AG04450 (cell line): ENCODE data around the gene IL27RA. TPM values are rescaled to one million over a fixed set of nuclear protein-coding genes. Genes with fewer than 3 reads are reported as not detected.

Source experiments
- CTCF ChIA-PET: fragments of 300-600, 350-600 bp; formaldehyde crosslinking; extraction: SDS; loops from one replicate; lab custom pipeline; 2022; ENCODE audit warnings: antibody characterized with exemption, inconsistent platforms; lab: Charles Lee
- POLR2A ChIA-PET: fragments of 350-600 bp; formaldehyde crosslinking; extraction: SDS; loops from one replicate; lab custom pipeline; 2021; ENCODE audit warnings: antibody characterized with exemption, inconsistent platforms; lab: Yijun Ruan, JAX
- DNase-seq: peaks from one replicate; pipeline ENCODE4 v3.0.0-alpha.2; 2011; ENCODE audit warnings: low read depth, low spot score
- H3K27ac ChIP-seq: one replicate; pipeline ENCODE4 v1.5.1; 2012; ENCODE audit warnings: low read depth, low read length, control low read depth
- H3K27me3 ChIP-seq: one replicate; pipeline ENCODE4 v1.6.0; 2012; ENCODE audit warnings: low read length; ENCODE audit not compliant: control insufficient read depth, insufficient read depth
- H3K4me3 ChIP-seq: 2 replicates; pipeline ENCODE4 v1.5.1; 2011; ENCODE audit warnings: mild to moderate bottlenecking, low read depth, low read length, control low read depth
- H3K9me3 ChIP-seq: 2 replicates; pipeline ENCODE4 v1.5.1; 2012; ENCODE audit warnings: low read length; ENCODE audit not compliant: control insufficient read depth, insufficient read depth
- polyA plus RNA-seq: library from polyadenylated mRNA; depleted of rRNA; stranded (reverse); fragments of >200 nt; gene quantifications from 2 replicates; pipeline ENCODE4 v1.2.3, GENCODE V29; 2011
- TF ChIP-seq, protein P1 (sequence below): IDR thresholded peaks from 2 replicates; pipeline ENCODE4 v1.5.1; 2011; ENCODE audit warnings: low read depth, low read length, control low read depth, inconsistent platforms

Gene IL27RA
- polyA plus RNA-seq, 1 experiment: 4.5 TPM

DNA sequence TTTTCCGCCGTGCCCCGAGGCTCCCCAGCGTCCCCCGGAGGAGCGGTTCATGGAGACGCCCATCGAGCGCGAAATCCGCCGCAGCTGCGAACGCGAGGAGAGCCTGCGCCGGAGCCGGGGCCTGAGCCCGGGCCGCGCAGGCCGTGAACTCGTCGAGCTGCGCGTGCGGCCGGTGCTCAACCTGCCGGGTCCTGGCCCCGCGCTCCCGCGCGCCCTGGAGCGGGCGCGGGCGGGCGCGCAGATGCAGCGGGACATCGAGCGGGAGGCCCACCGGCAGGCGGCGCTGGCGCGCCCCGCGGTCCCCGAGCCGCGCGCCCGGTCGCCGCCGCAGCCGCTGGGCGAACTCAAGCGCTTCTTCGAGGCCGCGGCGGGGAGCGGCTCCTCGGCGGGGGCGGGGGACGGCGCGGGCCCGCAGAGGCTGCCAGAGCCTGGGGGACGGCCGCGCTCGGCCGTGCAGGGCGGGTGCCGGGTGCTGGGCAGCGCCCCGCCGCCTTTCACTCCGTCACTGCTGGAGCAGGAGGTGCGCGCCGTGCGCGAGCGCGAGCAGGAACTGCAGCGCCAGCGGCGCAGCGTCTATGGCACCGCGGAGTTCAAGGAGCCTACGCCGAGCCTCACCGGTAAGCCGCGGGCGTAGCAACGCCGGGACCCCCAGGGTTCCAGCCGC, 41.8 kb downstream of the IL27RA start:
- ChIA-PET POLR2A (interaction anchor here (0.6 kb wide), 1 partner anchor 8 kb away, joined by 3 read pairs; no protein-coding TSS in a partner anchor), CTCF (interaction anchor here (0.6 to 6.4 kb wide), 7 partner anchors 13 to 275 kb away, joined by 3 to 68 read pairs (median 4); partner anchors contain the start of gene PALM3)
- no peak overlapping the region for H3K27ac ChIP-seq

DNA sequence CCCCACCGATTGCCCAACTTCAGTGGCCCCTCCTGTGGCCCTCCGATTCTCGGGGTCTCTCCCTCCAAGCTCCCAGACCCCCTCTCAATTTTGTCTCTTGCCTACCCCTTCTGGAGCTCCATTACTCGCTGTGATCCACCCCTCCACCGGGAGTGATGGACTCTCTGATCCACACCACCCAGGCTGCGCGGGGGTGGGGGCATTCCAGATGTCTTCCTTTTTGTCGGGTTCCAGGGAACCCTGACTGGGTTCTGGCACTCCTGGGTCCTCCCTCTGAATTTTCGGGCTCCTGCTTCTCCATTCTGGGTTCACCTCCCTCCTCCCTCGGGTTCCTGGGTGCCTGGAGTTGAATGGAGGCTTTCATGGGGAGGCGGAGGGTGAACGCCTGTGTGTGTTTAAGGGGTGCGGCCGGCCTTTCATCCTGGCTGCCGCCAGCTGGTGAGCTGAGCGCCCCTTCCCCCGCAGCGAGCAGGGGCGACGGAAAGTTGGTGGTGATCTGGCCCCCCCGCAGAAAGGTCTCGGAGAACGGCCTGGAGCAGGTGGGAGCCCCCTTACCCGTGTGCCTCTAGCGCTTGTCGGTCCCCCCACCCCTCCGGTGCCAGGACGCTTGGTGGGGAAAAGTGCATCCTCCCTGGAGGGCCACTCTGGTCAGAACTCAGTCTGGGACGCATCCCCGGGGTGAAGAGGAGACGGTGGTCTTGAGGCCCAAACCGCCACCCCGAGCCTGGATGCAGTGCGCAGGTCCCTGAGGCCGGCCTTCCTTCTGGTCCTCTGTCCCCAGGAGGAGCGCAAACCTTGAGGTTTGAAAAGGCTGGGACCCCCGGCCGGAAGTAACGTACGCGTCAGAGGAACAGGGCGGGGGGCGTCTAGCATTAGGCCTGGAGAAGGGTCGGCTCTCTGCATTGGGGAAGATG, 42.6 kb downstream of the IL27RA start:
- peak overlapping the region; percentile 74 for H3K4me3 ChIP-seq
- DNase-seq: no peak
- no peaks in the 10 kb centered on the region for H3K27me3 ChIP-seq
- ChIA-PET CTCF (interaction anchor here (0.6 to 6.4 kb wide), 5 partner anchors 14 to 274 kb away, joined by 3 to 68 read pairs (median 4); partner anchors contain the start of gene PALM3), POLR2A (interaction anchor here (0.6 kb wide), 1 partner anchor 68 kb away, joined by 3 read pairs; the partner anchor contains the start of gene RFX1)
- TF ChIP-seq, protein P1, sequence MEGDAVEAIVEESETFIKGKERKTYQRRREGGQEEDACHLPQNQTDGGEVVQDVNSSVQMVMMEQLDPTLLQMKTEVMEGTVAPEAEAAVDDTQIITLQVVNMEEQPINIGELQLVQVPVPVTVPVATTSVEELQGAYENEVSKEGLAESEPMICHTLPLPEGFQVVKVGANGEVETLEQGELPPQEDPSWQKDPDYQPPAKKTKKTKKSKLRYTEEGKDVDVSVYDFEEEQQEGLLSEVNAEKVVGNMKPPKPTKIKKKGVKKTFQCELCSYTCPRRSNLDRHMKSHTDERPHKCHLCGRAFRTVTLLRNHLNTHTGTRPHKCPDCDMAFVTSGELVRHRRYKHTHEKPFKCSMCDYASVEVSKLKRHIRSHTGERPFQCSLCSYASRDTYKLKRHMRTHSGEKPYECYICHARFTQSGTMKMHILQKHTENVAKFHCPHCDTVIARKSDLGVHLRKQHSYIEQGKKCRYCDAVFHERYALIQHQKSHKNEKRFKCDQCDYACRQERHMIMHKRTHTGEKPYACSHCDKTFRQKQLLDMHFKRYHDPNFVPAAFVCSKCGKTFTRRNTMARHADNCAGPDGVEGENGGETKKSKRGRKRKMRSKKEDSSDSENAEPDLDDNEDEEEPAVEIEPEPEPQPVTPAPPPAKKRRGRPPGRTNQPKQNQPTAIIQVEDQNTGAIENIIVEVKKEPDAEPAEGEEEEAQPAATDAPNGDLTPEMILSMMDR: 0 out of 2 replicates have a peak, but pooled peaks have one; percentile 7
- H3K27ac ChIP-seq: no peak overlapping the region
- H3K9me3 ChIP-seq: no peaks in the 10 kb centered on the region; the same call in 1 of the 2 replicates

More for the DNA sequence above, 41.8 kb downstream of the IL27RA start:
- TF ChIP-seq, protein P1: no peak; the same call in 1 of the 2 replicates
- Histone ChIP-seq H3K27me3 (no peaks in the 10 kb centered on the region), H3K4me3 (peak overlapping the region; percentile 74), H3K9me3 (no peaks in the 10 kb centered on the region; the same call in 1 of the 2 replicates)
- no peak for DNase-seq

- ChIA-PET POLR2A (interaction anchor here (0.7 kb wide), 1 partner anchor 169 kb away, joined by 4 read pairs; no protein-coding TSS in a partner anchor), CTCF (interaction anchor here (1.0 to 1.8 kb wide), 4 partner anchors 19 to 401 kb away, joined by 3 to 5 read pairs (median 4); partner anchors contain the start of gene ASF1B)
- TF ChIP-seq, protein P1: no peak
These were observed 46.8 kb downstream of the IL27RA start for GRCh38 chr19:14078411-14078810.

GRCh38 chr19:14080887-14081796, 49.6 kb downstream of the IL27RA start:
- TF ChIP-seq, protein P1: no peak
- Histone ChIP-seq H3K27me3 (no peaks in the 10 kb centered on the region), H3K27ac (peak overlapping the region; percentile 86), H3K9me3 (no peaks in the 10 kb centered on the region; the same call in 1 of the 2 replicates), H3K4me3 (peak overlapping the region; percentile 75)
- ChIA-PET CTCF (interaction anchor here (0.6 to 1.6 kb wide), 3 partner anchors 200 to 269 kb away, joined by 3 to 4 read pairs (median 4); no protein-coding TSS in a partner anchor), POLR2A (interaction anchor here (0.5 to 1.5 kb wide), 6 partner anchors 8 to 242 kb away, joined by 3 to 10 read pairs (median 4); partner anchors contain the start of gene PRKACA)
- DNase-seq: peak; percentile 99

More at GRCh38 chr19:14078411-14078810, 46.8 kb downstream of the IL27RA start:
- H3K4me3 ChIP-seq: no peak overlapping the region
- no peaks in the 10 kb centered on the region for H3K27me3 ChIP-seq
- H3K9me3 ChIP-seq: no peaks in the 10 kb centered on the region; the same call in 1 of the 2 replicates
- H3K27ac ChIP-seq: no peak overlapping the region
- DNase-seq: no peak
